SK-N-SH treated with all-trans-retinoic acid at 6 μM for 48 hours (cell line): ENCODE data around the gene HYAL4.

Source experiments
- ARNTL ChIP-seq: fragments of 450-650 bp; formaldehyde crosslinking; IDR thresholded peaks from 2 replicates; pipeline ENCODE4 v1.5.0; 2020; ENCODE audit warnings: low read depth, mild to moderate bottlenecking, moderate library complexity, borderline replicate concordance
- CREB5 ChIP-seq: fragments of 250-450 bp; sonication (Bioruptor Pico); IDR thresholded peaks from 2 replicates; pipeline ENCODE4 v1.5.1; 2020; ENCODE audit warnings: low read depth, mild to moderate bottlenecking, moderate library complexity
- OSR1 ChIP-seq: fragments of 250-450 bp; sonication (Bioruptor Pico); IDR thresholded peaks from 2 replicates; pipeline ENCODE4 v1.8.0; 2022; ENCODE audit warnings: moderate library complexity, mild to moderate bottlenecking, inconsistent platforms
- PATZ1 ChIP-seq: fragments of 250-450 bp; sonication (Bioruptor Pico); IDR thresholded peaks from 2 replicates; pipeline ENCODE4 v1.8.0; 2020; ENCODE audit warnings: mild to moderate bottlenecking, moderate library complexity, borderline replicate concordance
- PPARA ChIP-seq: fragments of 250-450 bp; sonication (Bioruptor Pico); IDR thresholded peaks from 2 replicates; pipeline ENCODE4 v1.5.0; 2020; ENCODE audit warnings: mild to moderate bottlenecking, borderline replicate concordance
- SNAI2 ChIP-seq: fragments of 250-450 bp; sonication (Bioruptor Pico); IDR thresholded peaks from 2 replicates; pipeline ENCODE4 v1.5.0; 2020; ENCODE audit warnings: mild to moderate bottlenecking, moderate library complexity
- ZC3H10 ChIP-seq: fragments of 250-450 bp; sonication (Bioruptor Pico); IDR thresholded peaks from 2 replicates; pipeline ENCODE4 v1.5.1; 2021; ENCODE audit warnings: mild to moderate bottlenecking, moderate library complexity
- ZFP3 ChIP-seq: fragments of 250-450 bp; sonication (Bioruptor Pico); IDR thresholded peaks from 2 replicates; pipeline ENCODE4 v1.5.0; 2020; ENCODE audit warnings: mild to moderate bottlenecking, moderate library complexity
- ZFP30 ChIP-seq: fragments of 450-650 bp; formaldehyde crosslinking; IDR thresholded peaks from 2 replicates; pipeline ENCODE4 v1.5.0; 2022; ENCODE audit warnings: mild to moderate bottlenecking, moderate library complexity

GRCh38 chr7:123836656-123837055, 8.3 kb upstream of the HYAL4 start:
- TF ChIP-seq ZFP3 (CRISPR knock-in tag) (no peak), OSR1 (CRISPR knock-in tag) (no peak), PPARA (CRISPR knock-in tag) (no peak), PATZ1 (no peak), ZFP30 (CRISPR knock-in tag) (no peak), ZC3H10 (no peak), CREB5 (CRISPR knock-in tag) (no peak), SNAI2 (CRISPR knock-in tag) (no peak), ARNTL (CRISPR knock-in tag) (no peak)
